ENCODE results near the gene BCAS4.

The BCAS4 gene

GRCh38 chr20:50826121-50826520, 31.3 kb downstream of the BCAS4 start:
- no peak for DNase-seq

- no peak for DNase-seq
Measured at GRCh38 chr20:50828363-50829136, 33.7 kb downstream of the BCAS4 start.

GRCh38 chr20:50831622-50832021, 36.8 kb downstream of the BCAS4 start:
- DNase-seq = no peak

- no peak for DNase-seq
Measured at GRCh38 chr20:50834599-50835005, 39.7 kb downstream of the BCAS4 start.

- no peak for DNase-seq
Measured at GRCh38 chr20:50837532-50838321, 42.9 kb downstream of the BCAS4 start.

- no peak for DNase-seq
Measured at GRCh38 chr20:50838322-50838625, 43.4 kb downstream of the BCAS4 start.

- no peak for DNase-seq
Measured at GRCh38 chr20:50838707-50839385, 44.0 kb downstream of the BCAS4 start.

- no peak for DNase-seq
Measured at GRCh38 chr20:50842821-50843220, 48.0 kb downstream of the BCAS4 start.

- no peak for DNase-seq
Measured at GRCh38 chr20:50843331-50844276, 48.7 kb downstream of the BCAS4 start.

GRCh38 chr20:50844430-50845100, 49.7 kb downstream of the BCAS4 start:
- no peak for DNase-seq

- no peak for DNase-seq
Measured at GRCh38 chr20:50845566-50846215, 50.8 kb downstream of the BCAS4 start.

- DNase-seq = no peak
Measured at GRCh38 chr20:50848341-50848808, 53.5 kb downstream of the BCAS4 start.

- DNase-seq = no peak
Measured at GRCh38 chr20:50848846-50849673, 54.2 kb downstream of the BCAS4 start.

- no peak for DNase-seq
Measured at GRCh38 chr20:50850721-50851286, 55.9 kb downstream of the BCAS4 start.

GRCh38 chr20:50852085-50852484, 57.2 kb downstream of the BCAS4 start:
- DNase-seq = no peak

GRCh38 chr20:50854506-50855249, 59.8 kb downstream of the BCAS4 start:
- DNase-seq = no peak

GRCh38 chr20:50855498-50856474, 60.9 kb downstream of the BCAS4 start:
- DNase-seq = no peak

- no peak for DNase-seq
Measured at GRCh38 chr20:50856475-50857041, 61.7 kb downstream of the BCAS4 start.

Measured in NCI-H2107 (cell line).